OCI-LY3 (cell line): Measurements from ENCODE around the gene STMND1.

Source experiments
- H2AFZ ChIP-seq: fragments of 200-600, 300-600 bp; shearing (Covaris generic); 2 replicates; pipeline ENCODE4 v1.6.0; 2014; ENCODE audit warnings: antibody characterized with exemption, low read depth, low read length
- H3K27ac ChIP-seq: fragments of 200-600, 300-600 bp; sonication (generic); 2 replicates; pipeline ENCODE4 v1.5.1; 2014; ENCODE audit warnings: mild to moderate bottlenecking, low read length, moderate library complexity, mixed read lengths
- H3K27me3 ChIP-seq: fragments of 200-600, 300-600 bp; sonication (generic); 2 replicates; pipeline ENCODE4 v1.6.1; 2014; ENCODE audit warnings: low read depth, low read length, mixed read lengths
- H3K36me3 ChIP-seq: fragments of 200-600, 300-600 bp; sonication (generic); replicated peaks from 2 replicates; pipeline ENCODE3; 2014; ENCODE audit warnings: low read depth, low read length, mixed read lengths
- H3K4me1 ChIP-seq: fragments of 300-600, 200-600 bp; sonication (generic); 2 replicates; pipeline ENCODE4 v1.6.1; 2014; ENCODE audit warnings: low read length, mixed read lengths
- H3K4me2 ChIP-seq: fragments of 200-600, 300-600 bp; sonication (generic); 2 replicates; pipeline ENCODE4 v1.6.1; 2014; ENCODE audit warnings: low read length, mixed read lengths
- H3K4me3 ChIP-seq: fragments of 300-600, 200-600 bp; sonication (generic); 2 replicates; pipeline ENCODE4 v1.5.1; 2014; ENCODE audit warnings: antibody characterized with exemption, mild to moderate bottlenecking, low read length, moderate library complexity
- H3K79me2 ChIP-seq: fragments of 300-600, 200-600 bp; shearing (Covaris generic); 2 replicates; pipeline ENCODE4 v1.6.1; 2014; ENCODE audit warnings: mild to moderate bottlenecking, low read length, mixed read lengths
- H3K9ac ChIP-seq: fragments of 300-600, 200-600 bp; shearing (Covaris generic); 2 replicates; pipeline ENCODE4 v1.6.0; 2014; ENCODE audit warnings: mild to moderate bottlenecking, low read length, moderate library complexity
- H3K9me3 ChIP-seq: fragments of 200-600, 300-600 bp; shearing (Covaris generic); 2 replicates; pipeline ENCODE4 v1.6.1; 2014; ENCODE audit warnings: low read length, mixed read lengths; ENCODE audit not compliant: insufficient read depth
- H4K20me1 ChIP-seq: fragments of 200-600, 300-600 bp; sonication (generic); 2 replicates; pipeline ENCODE4 v1.6.1; 2016; ENCODE audit warnings: low read length, mixed read lengths; ENCODE audit not compliant: insufficient read depth
- CTCF ChIP-seq: fragments of 200-600, 300-600 bp; sonication (generic); IDR thresholded peaks from 2 replicates; pipeline ENCODE4 v1.5.1; 2014; ENCODE audit warnings: antibody characterized with exemption, low read length, low read depth
- EZH2phosphoT487 ChIP-seq: fragments of 200-600 bp; shearing (Covaris generic); IDR thresholded peaks from 2 replicates; pipeline ENCODE4 v1.6.1; 2018; ENCODE audit warnings: antibody characterized with exemption, mixed run types, low read depth

The STMND1 gene

GRCh38 chr6:17130786-17131185 is 28.9 kb downstream of the STMND1 start:
- no peaks in the 10 kb centered on the region for H3K79me2 ChIP-seq
- H3K4me3 ChIP-seq = no peak overlapping the region
- no peaks in the 10 kb centered on the region for H3K36me3 ChIP-seq
- no peak overlapping the region for H2AFZ ChIP-seq
- H3K9ac ChIP-seq = no peak overlapping the region
- H3K9me3 ChIP-seq = no peaks in the 10 kb centered on the region
- no peak overlapping the region for H3K4me2 ChIP-seq
- no peak overlapping the region for H3K27ac ChIP-seq
- TF ChIP-seq CTCF (no peak), EZH2phosphoT487 (no peak)
- H3K27me3 ChIP-seq = no peaks in the 10 kb centered on the region
- no peaks in the 10 kb centered on the region for H3K4me1 ChIP-seq
- no peaks in the 10 kb centered on the region for H4K20me1 ChIP-seq

GRCh38 chr6:17132967-17133366 is 31.1 kb downstream of the STMND1 start:
- H3K36me3 ChIP-seq = no peaks in the 10 kb centered on the region
- H3K27me3 ChIP-seq = no peaks in the 10 kb centered on the region
- no peak overlapping the region for H3K9ac ChIP-seq
- no peaks in the 10 kb centered on the region for H4K20me1 ChIP-seq
- H3K27ac ChIP-seq = no peak overlapping the region
- TF ChIP-seq CTCF (no peak), EZH2phosphoT487 (no peak)
- no peak overlapping the region for H2AFZ ChIP-seq
- H3K79me2 ChIP-seq = no peaks in the 10 kb centered on the region
- no peaks in the 10 kb centered on the region for H3K9me3 ChIP-seq
- no peak overlapping the region for H3K4me3 ChIP-seq
- no peak overlapping the region for H3K4me2 ChIP-seq
- no peaks in the 10 kb centered on the region for H3K4me1 ChIP-seq

GRCh38 chr6:17138033-17138432 is 36.2 kb downstream of the STMND1 start:
- H3K27ac ChIP-seq = no peak overlapping the region
- no peaks in the 10 kb centered on the region for H3K36me3 ChIP-seq
- H3K4me3 ChIP-seq = no peak overlapping the region
- TF ChIP-seq CTCF (no peak), EZH2phosphoT487 (no peak)
- no peak overlapping the region for H3K9ac ChIP-seq
- H3K4me2 ChIP-seq = no peak overlapping the region
- H4K20me1 ChIP-seq = no peaks in the 10 kb centered on the region
- no peak overlapping the region for H2AFZ ChIP-seq
- H3K9me3 ChIP-seq = no peaks in the 10 kb centered on the region
- no peaks in the 10 kb centered on the region for H3K4me1 ChIP-seq
- H3K79me2 ChIP-seq = no peaks in the 10 kb centered on the region
- no peaks in the 10 kb centered on the region for H3K27me3 ChIP-seq

GRCh38 chr6:17144016-17144415 is 42.2 kb downstream of the STMND1 start:
- no peaks in the 10 kb centered on the region for H3K4me1 ChIP-seq
- H3K27ac ChIP-seq = no peak overlapping the region
- no peaks in the 10 kb centered on the region for H3K9me3 ChIP-seq
- no peaks in the 10 kb centered on the region for H4K20me1 ChIP-seq
- no peak overlapping the region for H2AFZ ChIP-seq
- H3K4me3 ChIP-seq = no peak overlapping the region
- H3K9ac ChIP-seq = no peak overlapping the region
- H3K4me2 ChIP-seq = no peak overlapping the region
- H3K27me3 ChIP-seq = no peaks in the 10 kb centered on the region
- TF ChIP-seq CTCF (no peak), EZH2phosphoT487 (no peak)
- H3K79me2 ChIP-seq = no peaks in the 10 kb centered on the region
- no peaks in the 10 kb centered on the region for H3K36me3 ChIP-seq
